AG20443 (cell line): Measurements from ENCODE around the gene SDCBP2.
A peak's percentile ranks its signal among the peaks of the same experiment; 100 is the strongest.

Experiments
- DNase-seq: peaks from one replicate; pipeline ENCODE4 v3.0.0; 2012; ENCODE audit warnings: low spot score, mixed read lengths

Gene SDCBP2

DNA sequence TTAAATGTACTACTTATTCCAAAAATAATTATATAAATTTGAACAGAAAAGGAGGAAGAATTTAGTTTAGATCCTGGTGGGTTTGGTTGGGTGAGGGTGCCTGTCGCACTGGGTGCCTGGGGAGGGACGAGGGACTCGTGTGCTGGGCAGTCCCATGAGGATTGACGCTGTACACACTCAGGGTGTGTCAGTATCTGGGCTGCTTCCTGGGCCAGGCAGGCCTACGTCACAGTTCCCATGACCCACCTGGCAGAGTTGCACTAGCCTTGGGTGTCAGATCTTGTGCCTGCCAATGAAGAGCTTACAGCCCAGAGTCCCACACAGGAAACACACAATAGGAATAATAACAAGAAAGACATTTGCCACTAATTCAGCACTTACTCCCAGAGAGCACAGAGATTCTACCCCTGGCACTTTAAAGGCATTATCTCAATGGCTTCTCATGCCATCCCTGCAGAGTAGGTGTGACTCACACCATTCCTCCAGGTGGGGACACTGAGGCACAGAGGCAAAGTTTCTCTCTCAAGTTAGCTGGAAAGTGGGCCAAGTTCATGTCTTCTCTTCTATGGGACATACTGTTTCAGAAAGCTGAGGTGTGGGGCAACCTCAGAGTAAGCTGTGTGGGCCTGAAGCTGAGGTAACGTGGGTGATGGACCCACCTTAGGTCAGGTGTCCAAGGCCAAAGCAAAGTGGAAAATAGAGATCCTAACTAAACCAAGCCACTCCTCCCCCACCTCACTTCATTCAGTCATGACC, 1.3 kb upstream of the SDCBP2 start:
- DNase-seq, result peak; percentile 16

DNA sequence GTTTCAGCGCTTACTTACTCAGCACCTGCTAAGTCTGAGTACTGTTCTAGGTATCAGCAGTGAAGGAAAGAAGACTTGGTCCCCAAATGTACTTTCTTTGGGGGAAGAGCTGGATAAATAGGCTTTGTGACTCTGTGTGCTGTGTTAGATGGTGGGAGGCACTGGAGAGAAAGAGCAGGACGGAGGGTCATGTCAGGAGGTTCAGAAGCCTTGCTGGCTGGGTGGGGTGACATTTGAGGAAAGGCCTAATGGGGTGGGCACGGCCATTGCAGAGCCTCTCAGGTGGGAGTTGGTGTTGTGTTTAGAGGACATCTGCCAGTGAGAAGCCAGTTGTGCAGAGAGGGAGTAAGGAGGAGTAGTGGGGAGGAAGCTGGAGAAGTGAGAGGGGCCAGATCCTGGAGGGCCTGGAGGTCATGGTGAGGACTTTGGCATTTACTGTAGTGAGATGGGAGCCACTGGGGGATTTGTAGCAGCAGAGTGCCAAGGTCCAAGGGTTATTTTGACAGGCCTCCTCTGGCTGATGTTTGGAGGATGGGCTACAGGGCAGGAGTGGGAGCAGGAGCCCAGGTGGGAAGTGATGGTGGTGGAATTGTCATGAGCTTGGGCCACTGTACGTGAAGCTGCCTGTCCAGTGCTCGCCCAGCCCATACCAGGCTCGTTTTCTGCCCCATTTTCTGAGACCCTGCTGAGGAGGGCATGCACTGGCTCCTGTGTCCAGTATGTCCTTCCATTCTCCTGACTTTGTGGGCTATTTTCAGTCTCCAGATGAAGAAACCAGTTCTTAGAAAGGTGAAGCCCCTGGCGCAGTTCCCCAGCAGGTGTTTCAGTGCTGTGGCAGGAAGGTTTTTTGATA, 886 bp downstream of the SDCBP2 start:
- peak; percentile 2 for DNase-seq

GRCh38 chr20:1327241-1327653, 1.7 kb downstream of the SDCBP2 start:
- DNase-seq, result peak; percentile 39

DNA sequence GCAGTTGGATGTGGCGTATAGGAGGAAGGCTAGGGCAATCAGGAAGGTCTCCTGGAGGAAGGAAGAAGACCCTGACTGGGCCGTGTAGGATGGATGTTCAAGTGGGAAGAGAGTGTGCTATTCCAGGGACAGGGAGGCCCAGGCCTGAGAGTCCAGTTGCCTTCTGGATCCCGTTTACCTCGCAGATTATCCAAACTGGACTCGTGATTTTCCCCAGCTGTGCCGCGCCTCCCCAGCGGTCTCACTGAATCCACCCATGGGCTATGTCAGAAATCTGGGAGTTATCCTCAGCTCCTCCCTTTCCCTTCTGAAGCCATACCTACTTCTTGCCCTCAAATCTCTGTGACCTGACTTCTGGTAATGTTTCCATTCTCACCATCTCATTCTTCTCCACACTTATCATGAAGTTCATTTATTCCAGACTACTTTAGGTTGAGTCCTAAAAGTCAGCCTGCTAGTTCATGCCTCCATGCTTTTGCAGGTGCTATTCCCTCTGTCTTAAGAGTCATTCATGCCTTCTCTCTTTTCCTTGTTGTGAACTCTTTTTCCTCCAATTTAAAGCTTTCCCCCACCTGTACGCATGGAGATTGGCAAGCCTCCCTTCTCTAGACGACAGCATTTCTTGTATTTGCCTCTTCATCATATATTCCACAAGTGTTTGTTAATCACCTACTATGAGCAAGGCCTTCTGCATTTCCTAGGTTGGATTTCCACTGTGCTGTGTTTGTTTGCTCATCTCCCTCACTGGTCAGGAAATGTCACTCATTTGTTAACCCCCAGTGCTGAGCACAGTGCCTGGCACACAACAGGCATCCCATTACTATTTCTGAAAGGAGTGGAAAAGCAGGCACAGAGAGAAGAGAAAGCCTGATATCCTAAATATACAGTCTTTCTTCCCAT, 2.7 kb downstream of the SDCBP2 start:
- DNase-seq, result peak; percentile 46

GRCh38 chr20:1325173-1326030, 3.5 kb downstream of the SDCBP2 start:
- peak; percentile 100 for DNase-seq

- DNase-seq, result peak; percentile 44
Measured at GRCh38 chr20:1324598-1325172, 4.3 kb downstream of the SDCBP2 start.

DNA sequence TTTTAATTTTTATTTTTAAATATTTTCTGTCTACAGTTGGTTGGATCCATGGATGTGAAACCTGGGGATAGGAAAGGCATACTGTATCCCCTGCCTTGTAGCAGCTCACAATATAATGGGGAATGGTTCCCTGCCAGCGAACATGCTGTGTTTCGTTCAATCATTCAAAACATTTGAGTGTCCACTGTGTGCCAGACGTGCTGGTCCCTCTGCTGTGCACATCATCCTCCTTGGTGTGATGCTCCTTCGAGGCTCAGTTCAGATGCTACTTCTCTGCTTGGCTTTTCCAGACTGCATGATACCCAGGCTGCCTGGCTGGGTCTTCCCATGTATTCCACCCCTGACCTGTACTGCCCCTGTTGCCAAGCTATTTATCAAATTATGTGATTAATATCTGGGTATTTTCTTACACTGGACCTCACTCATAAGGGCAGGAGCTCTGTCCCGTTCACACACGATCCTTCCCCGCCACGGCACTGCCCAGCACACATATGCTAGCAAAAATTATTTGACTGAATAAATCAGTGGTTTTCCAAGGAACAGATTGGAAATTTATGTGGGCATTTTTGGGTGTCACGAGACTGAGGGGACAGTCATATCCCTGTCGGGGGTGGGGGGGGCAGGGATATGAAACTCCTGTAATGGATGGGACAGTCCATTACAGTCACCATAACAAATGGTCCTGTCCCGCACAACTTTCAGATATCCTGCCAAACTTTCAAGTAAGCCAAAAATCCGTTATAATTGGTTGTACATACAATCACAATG, 4.9 kb downstream of the SDCBP2 start:
- DNase-seq, result no peak

DNA sequence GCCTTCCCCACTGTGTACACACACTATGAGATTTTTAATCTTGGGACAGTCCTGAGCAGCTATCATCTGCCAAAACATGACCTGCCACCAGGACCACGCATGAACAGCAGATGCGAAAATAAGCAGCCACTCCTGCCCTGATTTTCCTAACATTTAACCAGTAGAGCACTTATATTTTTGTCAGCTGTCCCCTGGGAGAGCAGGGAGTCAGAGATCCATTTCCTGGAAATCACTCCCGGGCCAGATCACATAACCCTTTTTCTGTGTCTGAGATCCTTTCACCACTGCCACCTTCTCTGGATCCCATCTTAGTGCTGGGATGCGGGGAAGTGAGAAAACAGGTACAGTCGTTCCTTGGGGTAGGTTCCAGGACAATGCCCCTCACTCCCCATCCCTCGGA, 5.7 kb downstream of the SDCBP2 start:
- DNase-seq, result no peak

DNA sequence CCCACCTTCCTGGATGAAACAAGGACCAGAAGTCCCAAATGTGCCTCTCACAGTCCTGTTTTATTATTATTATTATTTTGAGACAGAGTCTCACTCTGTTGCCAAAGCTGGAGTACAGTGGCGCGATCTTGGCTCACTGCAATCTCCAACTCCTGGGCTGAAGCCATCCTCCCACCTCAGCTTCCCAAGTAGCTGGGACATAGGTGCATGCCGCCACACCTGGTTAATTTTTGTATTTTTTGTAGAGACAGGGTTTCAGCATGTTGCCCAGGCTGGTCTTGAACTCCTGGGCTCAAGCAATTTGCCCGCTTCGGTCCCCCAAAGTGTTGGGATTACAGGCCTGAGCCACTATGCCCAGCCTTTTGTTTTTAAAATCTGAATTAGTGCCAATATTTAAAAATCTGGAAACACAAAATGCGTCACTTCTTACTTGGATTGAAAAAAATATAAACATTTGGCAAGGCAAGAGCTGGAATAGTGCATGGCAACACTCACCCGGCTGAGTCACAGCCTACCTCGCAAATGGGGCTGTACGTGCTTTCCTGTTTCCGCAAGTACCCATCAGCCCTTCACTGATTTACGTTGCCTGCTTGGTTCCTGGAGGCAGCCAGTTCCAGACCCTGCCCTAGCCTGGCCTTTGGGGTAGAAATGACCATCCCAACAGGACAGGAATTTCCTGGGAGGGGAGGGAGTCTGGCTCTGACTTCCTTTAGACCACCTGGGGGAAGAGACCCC, 6.3 kb downstream of the SDCBP2 start:
- peak; percentile 83 for DNase-seq

DNA sequence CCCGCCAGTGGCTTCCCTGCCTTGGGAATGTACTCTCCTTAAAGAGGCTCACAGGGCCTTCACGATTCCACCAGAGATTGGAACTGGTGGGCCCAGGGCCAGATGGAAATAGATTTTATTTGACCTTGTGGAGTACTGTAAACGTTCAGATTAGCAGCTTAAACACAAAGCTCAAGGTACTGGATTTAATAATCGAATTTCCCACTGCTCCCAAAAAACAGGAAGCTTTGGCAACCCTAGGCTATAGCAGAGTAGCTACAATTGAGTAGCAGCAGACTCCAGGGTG, 7.3 kb downstream of the SDCBP2 start:
- DNase-seq, result no peak

DNA sequence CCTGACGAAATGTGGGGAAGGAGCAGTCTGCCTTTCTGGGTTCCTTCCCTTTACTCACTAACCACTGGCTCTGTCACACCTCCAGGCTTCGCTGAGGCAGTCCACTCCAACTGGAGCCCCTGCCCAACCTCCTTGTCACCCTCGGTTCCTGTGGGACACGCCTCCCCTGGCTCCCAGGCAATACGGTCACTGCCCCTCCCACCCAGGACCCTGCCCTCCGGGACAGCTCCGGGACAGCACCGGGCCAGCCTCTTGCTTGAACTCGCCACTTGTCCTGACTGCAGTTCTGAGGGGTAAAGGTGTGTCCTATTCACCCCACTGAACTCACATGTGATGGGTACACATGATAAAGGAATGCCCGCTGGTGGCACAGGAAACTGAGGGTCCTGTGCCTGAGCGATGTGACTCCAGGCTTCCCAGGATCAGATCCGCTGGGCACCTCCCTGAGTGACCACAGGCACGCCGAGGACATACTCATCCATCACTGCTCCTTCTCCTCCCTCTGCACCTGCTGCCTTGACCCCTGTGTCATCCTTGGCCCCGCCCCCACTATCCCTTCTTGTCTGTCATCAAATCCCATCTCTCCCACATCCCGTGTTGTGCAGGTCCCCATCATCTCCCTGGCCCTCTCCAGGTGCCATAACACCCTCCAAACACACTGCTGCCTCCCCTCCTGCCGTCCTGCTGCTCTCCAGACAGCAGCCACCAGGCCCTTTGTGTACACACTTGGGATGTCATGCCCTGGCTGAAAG, 7.9 kb downstream of the SDCBP2 start:
- no peak for DNase-seq

DNA sequence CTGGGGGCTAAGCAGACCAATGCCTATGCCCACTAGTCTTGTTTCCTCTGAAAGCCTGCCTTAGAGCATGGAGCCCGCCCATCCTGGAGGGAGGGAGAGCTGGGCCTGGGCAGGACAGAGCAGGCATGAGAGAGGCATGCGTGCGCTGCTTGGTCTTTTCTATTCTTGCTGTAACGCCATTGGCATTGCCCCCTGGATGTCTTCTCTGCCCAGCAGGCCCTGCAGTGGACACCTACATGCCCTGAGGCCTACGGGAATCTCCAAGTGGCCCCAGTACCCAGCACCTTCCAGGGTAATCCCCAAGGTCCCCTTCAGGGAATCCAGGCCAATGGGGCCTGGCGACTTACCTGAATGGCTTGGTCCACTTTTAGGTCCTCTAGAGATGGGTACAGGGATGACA, 8.9 kb downstream of the SDCBP2 start:
- DNase-seq, result no peak

- DNase-seq, result no peak
Measured at GRCh38 chr20:1319462-1319861, 9.5 kb downstream of the SDCBP2 start.

DNA sequence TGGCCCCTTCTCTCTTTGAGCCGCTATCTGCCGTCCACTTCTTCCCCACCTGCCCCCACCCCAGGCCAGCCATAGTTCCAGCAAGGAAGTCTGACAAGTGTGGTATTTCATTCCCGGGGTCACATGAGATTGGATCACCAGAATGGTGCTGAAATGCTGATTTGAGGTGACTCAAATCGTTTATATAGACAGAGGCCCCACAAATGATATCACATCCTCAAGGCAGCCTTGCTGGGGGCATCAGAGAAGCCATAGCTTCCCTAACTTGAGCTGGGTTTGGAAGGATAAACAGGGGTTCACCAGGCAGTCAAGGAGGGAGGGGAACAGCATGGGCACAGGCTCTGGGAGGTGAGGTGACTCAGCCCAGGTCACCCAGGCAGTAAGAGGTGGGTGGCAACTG, 9.9 kb downstream of the SDCBP2 start:
- DNase-seq, result no peak

DNA sequence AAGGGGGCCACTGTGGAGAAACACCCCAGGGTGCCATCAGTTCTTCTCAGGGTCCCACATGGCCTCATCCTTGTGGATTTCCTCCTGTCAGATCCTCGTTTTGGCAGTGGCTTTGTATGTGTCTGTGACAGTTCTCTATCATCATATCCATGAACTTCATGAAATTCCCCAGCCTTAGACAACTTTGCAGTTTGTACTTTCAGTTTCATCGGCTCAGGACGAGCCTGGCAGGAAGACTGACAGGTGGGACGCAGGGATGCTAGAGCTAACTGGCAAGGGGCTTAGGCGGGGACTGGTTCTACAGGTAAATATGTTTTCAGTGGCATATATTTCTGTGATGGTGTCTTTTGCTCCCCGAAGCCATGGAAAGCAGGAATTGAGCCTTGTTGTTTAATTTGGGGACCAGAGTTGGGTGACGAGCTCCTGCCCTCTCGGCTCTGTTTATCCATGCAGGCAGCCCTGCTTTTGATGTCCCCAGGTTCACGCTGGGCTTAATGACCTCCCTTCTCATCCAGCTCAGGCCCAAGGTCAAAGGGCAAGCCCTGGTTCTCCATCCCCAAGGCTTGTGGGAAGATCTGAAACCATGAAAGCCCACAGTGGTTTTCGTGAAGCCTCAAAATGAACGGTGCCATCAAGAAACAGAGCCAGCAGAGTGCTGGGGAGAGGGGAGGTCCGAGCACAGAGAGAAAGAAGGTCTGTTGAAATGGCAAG, 11.2 kb downstream of the SDCBP2 start:
- DNase-seq, result no peak

- DNase-seq, result no peak
Measured at GRCh38 chr20:1315804-1316203, 13.1 kb downstream of the SDCBP2 start.

GRCh38 chr20:1313236-1313964, 15.5 kb downstream of the SDCBP2 start:
- peak; percentile 87 for DNase-seq

DNA sequence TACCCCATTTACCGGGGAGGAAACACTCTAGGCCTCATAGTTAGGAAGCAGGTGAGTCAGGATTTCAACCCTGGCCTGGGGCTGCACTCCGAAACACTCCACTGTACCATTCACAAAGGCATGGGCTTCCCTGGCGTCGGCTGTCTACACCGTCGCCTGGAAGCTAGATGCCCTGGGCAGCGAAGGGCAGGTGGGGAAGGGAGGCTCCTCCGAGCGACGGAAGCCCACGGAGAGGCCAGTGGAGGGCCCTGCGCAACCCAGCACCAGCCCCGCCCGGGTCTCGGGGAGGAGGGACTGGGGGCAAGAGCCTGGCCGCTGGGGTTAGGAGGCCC, 16.1 kb downstream of the SDCBP2 start:
- DNase-seq, result no peak
